Neuronal stem cell (in vitro differentiated cells): ENCODE data around the gene RAB1A.

ENCODE experiments used
- DNase-seq: peaks from one replicate; pipeline ENCODE4 v3.0.0-alpha.2; 2013; ENCODE audit warnings: low spot score
- H2AFZ ChIP-seq: one replicate; pipeline ENCODE4 v1.6.1; 2013; ENCODE audit warnings: mild to moderate bottlenecking, low read length, inconsistent platforms
- H2AK5ac ChIP-seq: 2 replicates; pipeline ENCODE4 v1.6.1; 2013; ENCODE audit warnings: low read depth, mild to moderate bottlenecking, inconsistent platforms, low read length, moderate library complexity, mixed read lengths
- H2BK120ac ChIP-seq: 2 replicates; pipeline ENCODE4 v1.6.1; 2013; ENCODE audit warnings: low read depth, mild to moderate bottlenecking, inconsistent platforms, low read length, moderate library complexity, mixed read lengths
- H2BK12ac ChIP-seq: one replicate; pipeline ENCODE4 v1.6.1; 2013; ENCODE audit warnings: low read length, inconsistent platforms
- H2BK15ac ChIP-seq: 2 replicates; pipeline ENCODE4 v1.6.1; 2013; ENCODE audit warnings: mild to moderate bottlenecking, low read length, inconsistent platforms, mixed read lengths
- H2BK5ac ChIP-seq: one replicate; pipeline ENCODE4 v1.6.1; 2013; ENCODE audit warnings: inconsistent platforms, mild to moderate bottlenecking, low read length, moderate library complexity
- H3K14ac ChIP-seq: one replicate; pipeline ENCODE4 v1.6.1; 2013; ENCODE audit warnings: low read length, inconsistent platforms
- H3K18ac ChIP-seq: 2 replicates; pipeline ENCODE4 v1.6.1; 2013; ENCODE audit warnings: low read length, inconsistent platforms
- H3K23ac ChIP-seq: 2 replicates; pipeline ENCODE4 v1.6.1; 2013; ENCODE audit warnings: low read depth, mild to moderate bottlenecking, mixed read lengths, low read length, inconsistent platforms; ENCODE audit not compliant: poor library complexity
- H3K27ac ChIP-seq: replicated peaks from 3 replicates; pipeline ENCODE4 v1.5.1; 2013; ENCODE audit warnings: low read length, inconsistent platforms
- H3K27me3 ChIP-seq, 3 experiments: 2 replicates each; pipeline ENCODE4 v1.6.1; 2013; ENCODE audit warnings: low read length in 3 of 3, mild to moderate bottlenecking in 2 of 3, inconsistent platforms in 1 of 3, low read depth in 1 of 3, mixed read lengths in 1 of 3, moderate library complexity in 1 of 3; ENCODE audit not compliant: control insufficient read depth in 3 of 3, insufficient read depth in 3 of 3
- H3K36me3 ChIP-seq, 2 donors: replicated peaks in 1 of 2; 2 replicates each; pipeline ENCODE4 v1.6.1; 2013; ENCODE audit warnings: low read length in 2 of 2; ENCODE audit not compliant: control insufficient read depth in 2 of 2, insufficient read depth in 2 of 2
- H3K4ac ChIP-seq: 2 replicates; pipeline ENCODE4 v1.6.1; 2013; ENCODE audit warnings: inconsistent platforms, mild to moderate bottlenecking, low read length, moderate library complexity
- H3K4me1 ChIP-seq, 2 donors: 1 replicate in 1 of 2; 2 replicates in 1 of 2; pipeline ENCODE4 v1.6.1; 2013; ENCODE audit warnings: low read length in 2 of 2, low read depth in 1 of 2; ENCODE audit not compliant: control insufficient read depth in 2 of 2, insufficient read depth in 1 of 2
- H3K4me2 ChIP-seq: one replicate; pipeline ENCODE4 v1.6.1; 2013; ENCODE audit warnings: mild to moderate bottlenecking, low read length, inconsistent platforms; ENCODE audit not compliant: insufficient read depth, poor library complexity, severe bottlenecking
- H3K4me3 ChIP-seq, 2 donors: 2 replicates each; pipeline ENCODE4 v1.5.1; 2013; ENCODE audit warnings: low read length in 2 of 2, mild to moderate bottlenecking in 2 of 2, inconsistent platforms in 1 of 2, moderate library complexity in 1 of 2
- H3K79me1 ChIP-seq: one replicate; pipeline ENCODE4 v1.6.1; 2013; ENCODE audit warnings: low read depth, mild to moderate bottlenecking, inconsistent platforms, low read length, moderate library complexity
- H3K9ac ChIP-seq: one replicate; pipeline ENCODE4 v1.6.1; 2013; ENCODE audit warnings: mild to moderate bottlenecking, low read depth, low read length, inconsistent platforms; ENCODE audit not compliant: poor library complexity
- H3K9me3 ChIP-seq, 2 donors: replicated peaks in 1 of 2; 2 replicates each; pipeline versions ENCODE3 to v1.6.1; 2013; ENCODE audit warnings: low read length in 2 of 2, mild to moderate bottlenecking in 2 of 2, inconsistent platforms in 1 of 2, low read depth in 1 of 2, mixed read lengths in 1 of 2, moderate library complexity in 1 of 2; ENCODE audit not compliant: control insufficient read depth in 2 of 2, insufficient read depth in 1 of 2
- H4K8ac ChIP-seq: one replicate; pipeline ENCODE4 v1.6.1; 2013; ENCODE audit warnings: low read depth, mild to moderate bottlenecking, inconsistent platforms, low read length, moderate library complexity
- H4K91ac ChIP-seq: one replicate; pipeline ENCODE4 v1.6.1; 2013; ENCODE audit warnings: low read length, low read depth, mild to moderate bottlenecking, inconsistent platforms; ENCODE audit not compliant: poor library complexity
- WGBS, 2 donors: extraction: QIAGEN DNeasy Blood & Tissue Kit; methylation state at CpG; one replicate each; pipeline ENCODE4 v1.1.7; 2013; ENCODE audit warnings: missing lambda C conversion rate in 2 of 2, mixed read lengths in 1 of 2; ENCODE audit not compliant: insufficient read length in 2 of 2, insufficient replicate concordance in 1 of 2; ENCODE audit errors: extremely low coverage in 2 of 2; 5-methylcytosine and 5-hydroxymethylcytosine counted together

The RAB1A gene

GRCh38 chr2:65056215-65057053, 73.5 kb downstream of the RAB1A start, which contains the start of gene CEP68:
Gene CEP68 (plus strand): TSS chr2:65056416. CDS start chr2:65069445, 13,029 bp downstream.
- no CpG with 5 or more reads among the region's 99 CpGs for WGBS, 2 donors
- Histone ChIP-seq H3K36me3 (peaks cover 1 to 12% of the 10 kb centered on the region in 2 donors), H3K79me1 (peaks cover 2% of the 10 kb centered on the region), H4K91ac (no peak within 1 kb of the TSS), H2AFZ (peak within 1 kb of the TSS; percentile 95), H2BK15ac (no peak within 1 kb of the TSS), H2BK12ac (no peak within 1 kb of the TSS), H3K4ac (no peak within 1 kb of the TSS), H3K23ac (peak within 1 kb of the TSS; percentile 95), H3K27me3 (no peaks in the 10 kb centered on the region), H3K4me1 (peaks cover 2 to 9% of the 10 kb centered on the region in 2 donors), H3K14ac (no peak within 1 kb of the TSS), H2BK5ac (peak within 1 kb of the TSS; percentile 31), H2BK120ac (peak within 1 kb of the TSS; percentile 30), H3K18ac (peak within 1 kb of the TSS; percentile 93), H2AK5ac (no peak within 1 kb of the TSS), H3K27ac (peak within 1 kb of the TSS; percentile 47), H3K4me3 (peak within 1 kb of the TSS; percentile 64 to 93), H3K9ac (peak within 1 kb of the TSS; percentile 86), H3K4me2 (peak within 1 kb of the TSS; percentile 88), H4K8ac (no peak within 1 kb of the TSS), H3K9me3 (peaks cover 0 to 6% of the 10 kb centered on the region in 2 donors)
- DNase-seq = peak; percentile 97

GRCh38 chr2:65055422-65056214, 74.3 kb downstream of the RAB1A start:
- Histone ChIP-seq H3K18ac (peak overlapping the region; percentile 89), H2BK5ac (no peak overlapping the region), H3K14ac (no peak overlapping the region), H3K4me3 (peak overlapping the region; percentile 64 to 89), H3K9me3 (peaks cover 0 to 7% of the 10 kb centered on the region in 2 donors), H3K9ac (peak overlapping the region; percentile 64), H2BK15ac (no peak overlapping the region), H2BK120ac (no peak overlapping the region), H3K23ac (peak overlapping the region; percentile 95), H2AFZ (peak overlapping the region; percentile 95), H3K4me2 (peak overlapping the region; percentile 88), H2BK12ac (no peak overlapping the region), H3K4ac (no peak overlapping the region), H3K4me1 (peaks cover 2 to 8% of the 10 kb centered on the region in 2 donors), H3K27ac (no peak overlapping the region), H3K79me1 (peaks cover 1% of the 10 kb centered on the region), H4K91ac (no peak overlapping the region), H3K36me3 (peaks cover 1 to 12% of the 10 kb centered on the region in 2 donors), H2AK5ac (no peak overlapping the region), H4K8ac (no peak overlapping the region), H3K27me3 (no peaks in the 10 kb centered on the region)
- no peak for DNase-seq
- WGBS, 2 donors = no CpG with 5 or more reads among the region's 42 CpGs

- peak overlapping the region in 1 of 2 donors; percentile 64 for H3K4me3 ChIP-seq
- H2BK5ac ChIP-seq = no peak overlapping the region
- no peak overlapping the region for H3K9ac ChIP-seq
- H3K14ac ChIP-seq = no peak overlapping the region
- H3K27ac ChIP-seq = no peak overlapping the region
- no peaks in the 10 kb centered on the region for H3K79me1 ChIP-seq
- peaks cover 2 to 8% of the 10 kb centered on the region in 2 donors for H3K4me1 ChIP-seq
- WGBS, 2 donors = no CpG with 5 or more reads among the region's 4 CpGs
- peaks cover 0 to 7% of the 10 kb centered on the region in 2 donors for H3K9me3 ChIP-seq
- no peak overlapping the region for H4K8ac ChIP-seq
- no peak overlapping the region for H2BK120ac ChIP-seq
- H2BK15ac ChIP-seq = no peak overlapping the region
- no peak for DNase-seq
- H3K4ac ChIP-seq = no peak overlapping the region
- no peak overlapping the region for H3K18ac ChIP-seq
- peak overlapping the region; percentile 88 for H3K4me2 ChIP-seq
- no peak overlapping the region for H4K91ac ChIP-seq
- H2AFZ ChIP-seq = peak overlapping the region; percentile 95
- no peak overlapping the region for H3K23ac ChIP-seq
- H3K27me3 ChIP-seq = no peaks in the 10 kb centered on the region
- peaks cover 1 to 12% of the 10 kb centered on the region in 2 donors for H3K36me3 ChIP-seq
- H2AK5ac ChIP-seq = no peak overlapping the region
- no peak overlapping the region for H2BK12ac ChIP-seq
These were observed 75.0 kb downstream of the RAB1A start for GRCh38 chr2:65054749-65055421.
